Inferior parietal cortex (tissue), 1 donor: ENCODE measurements around the gene CHIT1.

Source experiments
- DNase-seq: peaks from one replicate; pipeline ENCODE4 v3.0.0-alpha.2; 2016; ENCODE audit errors: extremely low spot score

CHIT1 gene

GRCh38 chr1:203188686-203189232 is 40.7 kb downstream of the CHIT1 start:
- no peak for DNase-seq

- no peak for DNase-seq
These were observed 41.7 kb downstream of the CHIT1 start for GRCh38 chr1:203187689-203188264.

GRCh38 chr1:203187304-203187685 is 42.2 kb downstream of the CHIT1 start:
- no peak for DNase-seq

- DNase-seq: peak; percentile 49
These were observed 42.8 kb downstream of the CHIT1 start, which contains the start of gene CHI3L1 for GRCh38 chr1:203186446-203187303. Gene CHI3L1 (minus strand): TSS chr1:203186704. CDS start chr1:203186623, 81 bp downstream.

DNA sequence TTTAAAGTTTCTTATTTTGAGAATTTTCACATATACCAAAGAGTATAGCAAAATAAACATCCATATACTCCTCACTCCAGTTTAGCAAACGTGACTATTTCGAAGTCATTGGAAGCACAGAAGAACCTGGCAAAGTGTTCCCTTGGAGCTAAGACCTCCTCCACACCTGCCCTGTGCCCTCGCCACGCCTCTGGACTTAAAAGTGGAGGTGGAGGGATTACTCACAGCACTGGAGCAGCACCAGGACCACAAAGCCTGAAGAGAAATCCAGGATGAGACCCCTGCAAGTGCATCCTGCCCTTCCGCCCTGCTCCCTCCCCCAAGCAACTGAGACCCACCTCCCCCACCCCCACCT is 43.4 kb downstream of the CHIT1 start:
- no peak for DNase-seq

DNA sequence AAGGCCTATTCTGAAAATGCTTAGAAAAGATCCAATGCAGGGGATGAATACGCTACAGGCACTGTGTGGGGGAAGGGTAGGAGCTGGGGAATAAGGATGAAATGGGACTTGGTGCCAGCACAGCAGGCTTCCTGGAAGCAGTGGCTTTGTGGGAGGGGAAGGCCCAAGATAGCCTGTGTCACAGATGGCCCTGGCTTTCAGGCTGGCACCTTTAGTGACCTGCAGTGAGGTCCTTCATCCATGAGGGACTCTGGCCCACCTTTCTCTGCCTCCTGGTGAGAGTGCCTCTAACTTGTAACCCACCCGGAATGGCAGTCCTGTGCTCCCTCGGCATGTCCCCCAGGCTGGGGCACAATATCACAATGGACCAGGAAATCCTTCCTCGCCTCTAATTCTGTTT is 43.9 kb downstream of the CHIT1 start:
- DNase-seq: no peak

GRCh38 chr1:203185061-203185461 is 44.4 kb downstream of the CHIT1 start:
- DNase-seq: no peak

DNA sequence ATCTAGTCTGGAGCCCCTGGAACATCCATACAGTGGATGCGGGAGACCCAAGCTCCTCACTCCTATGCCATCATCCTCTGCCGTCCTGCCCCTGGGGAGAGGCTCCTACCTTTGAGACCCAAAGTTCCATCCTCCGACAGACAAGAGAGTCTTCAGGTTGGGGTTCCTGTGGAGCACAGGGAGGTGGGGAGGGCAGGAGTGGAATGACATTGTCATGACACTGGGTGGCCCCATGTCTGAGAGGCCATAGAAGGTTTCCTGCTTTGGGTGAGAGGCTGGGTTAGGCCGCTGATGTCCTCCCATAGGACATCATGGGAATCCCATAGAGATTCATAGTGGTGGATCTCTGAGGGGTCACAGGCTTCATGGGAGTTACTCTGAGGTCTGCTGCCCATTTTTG is 45.0 kb downstream of the CHIT1 start:
- DNase-seq: no peak

GRCh38 chr1:203183828-203184227 is 45.6 kb downstream of the CHIT1 start:
- no peak for DNase-seq

DNA sequence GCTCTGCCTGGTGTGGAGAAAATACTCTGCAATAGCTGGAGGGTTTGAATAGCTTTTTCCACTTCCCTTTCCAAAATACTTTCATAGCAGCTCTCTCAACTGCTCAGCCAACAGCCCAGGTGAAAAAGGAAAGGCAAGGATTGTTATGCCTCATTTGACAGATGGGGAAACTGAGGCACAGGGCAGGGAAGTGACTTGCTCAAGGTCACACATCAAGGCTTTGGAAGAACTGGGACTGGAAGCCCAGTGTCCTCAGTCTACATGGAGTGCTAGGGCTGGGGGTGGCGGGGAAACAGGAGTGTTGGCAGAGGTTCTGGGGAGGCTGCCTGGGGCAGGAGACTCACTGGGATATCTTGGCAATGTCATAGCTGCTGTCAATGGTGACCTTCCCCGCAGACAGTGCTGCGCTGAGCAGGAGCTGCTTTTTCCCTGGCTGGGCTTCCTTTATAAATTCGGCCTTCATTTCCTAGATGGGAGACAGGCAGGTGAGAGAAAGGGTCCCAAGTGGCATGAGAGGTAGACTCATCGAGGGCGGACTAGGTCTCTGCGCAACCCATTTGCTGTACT is 47.0 kb downstream of the CHIT1 start:
- DNase-seq: no peak

- DNase-seq: no peak
These were observed 47.7 kb downstream of the CHIT1 start for GRCh38 chr1:203181586-203182386.

DNA sequence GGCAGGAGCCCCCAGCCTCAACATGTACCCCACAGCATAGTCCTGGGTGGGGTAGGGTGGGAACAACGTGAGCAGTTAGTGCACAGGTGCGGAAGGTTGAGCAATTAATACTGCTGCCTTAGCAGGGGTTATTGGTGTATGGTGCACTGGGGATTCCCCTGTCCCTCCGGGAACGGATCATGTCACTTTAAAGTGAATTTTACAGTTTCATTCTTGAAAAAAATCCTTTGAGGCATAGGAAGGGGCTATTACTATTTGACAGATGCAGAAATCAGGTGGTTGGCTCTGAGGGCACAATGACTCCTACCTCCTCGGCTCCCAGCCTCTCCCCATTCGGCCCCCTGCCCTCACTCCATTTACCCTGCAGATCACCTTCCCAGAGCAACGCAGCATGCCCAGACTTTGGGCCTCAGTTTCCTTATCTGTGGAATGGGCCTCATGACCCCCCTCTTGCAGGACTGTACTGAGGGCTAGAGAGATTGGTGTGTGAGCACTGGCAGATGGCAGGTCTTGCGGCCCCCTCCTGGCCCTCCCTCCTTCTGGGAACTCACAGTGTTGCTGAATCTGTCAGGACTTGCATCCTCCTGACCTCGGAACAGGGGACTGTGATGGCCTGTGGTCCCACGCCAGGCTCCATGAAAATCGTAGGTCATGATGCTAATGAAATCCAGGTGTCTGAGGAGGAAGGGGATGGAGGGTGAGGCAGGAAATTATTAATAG is 48.7 kb downstream of the CHIT1 start:
- DNase-seq: no peak

GRCh38 chr1:203179667-203180005 is 49.8 kb downstream of the CHIT1 start:
- DNase-seq: no peak

DNA sequence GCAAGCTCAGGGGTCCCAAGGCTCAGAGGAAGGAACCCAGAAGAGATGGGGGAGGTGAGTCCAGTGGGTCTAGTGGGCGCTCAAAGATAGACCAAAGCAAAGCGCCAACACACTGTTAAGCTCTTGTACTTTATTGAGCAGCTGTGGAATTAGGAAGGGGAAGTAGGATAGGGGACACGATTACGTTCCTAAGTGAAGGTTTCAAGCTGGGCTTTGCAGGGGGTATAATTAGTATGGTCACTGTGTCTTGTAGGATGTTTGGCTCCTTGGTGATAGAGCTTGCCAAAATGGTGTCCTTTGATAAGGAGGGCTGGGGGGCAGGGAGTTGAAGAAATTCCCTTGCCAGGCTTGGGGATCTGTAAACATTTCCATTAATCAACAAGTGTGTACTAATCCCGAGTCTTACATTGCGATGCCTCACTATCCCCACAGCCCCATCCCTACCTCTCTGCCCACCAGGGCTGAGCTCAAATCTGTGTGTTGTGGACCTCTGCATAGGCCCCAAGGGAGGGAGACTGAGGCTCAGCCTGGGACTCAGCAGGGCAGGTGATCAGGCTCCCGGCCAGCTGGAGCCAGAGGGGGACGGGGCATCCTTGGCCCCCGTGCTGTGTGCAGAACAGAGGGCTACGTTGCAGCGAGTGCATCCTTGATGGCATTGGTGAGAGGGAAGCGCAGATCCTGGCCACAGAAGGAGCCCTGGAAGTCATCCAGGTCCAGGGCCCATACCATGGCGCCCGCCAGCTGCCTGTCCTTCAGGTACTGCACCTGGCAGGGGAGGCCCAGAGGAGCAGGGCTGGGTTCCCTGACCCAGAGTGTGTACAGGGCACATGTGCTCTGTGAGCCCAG is 50.4 kb downstream of the CHIT1 start:
- DNase-seq: no peak

- DNase-seq: no peak
These were observed 51.4 kb downstream of the CHIT1 start for GRCh38 chr1:203178083-203178482.

GRCh38 chr1:203177470-203178039 is 51.9 kb downstream of the CHIT1 start:
- DNase-seq: no peak

DNA sequence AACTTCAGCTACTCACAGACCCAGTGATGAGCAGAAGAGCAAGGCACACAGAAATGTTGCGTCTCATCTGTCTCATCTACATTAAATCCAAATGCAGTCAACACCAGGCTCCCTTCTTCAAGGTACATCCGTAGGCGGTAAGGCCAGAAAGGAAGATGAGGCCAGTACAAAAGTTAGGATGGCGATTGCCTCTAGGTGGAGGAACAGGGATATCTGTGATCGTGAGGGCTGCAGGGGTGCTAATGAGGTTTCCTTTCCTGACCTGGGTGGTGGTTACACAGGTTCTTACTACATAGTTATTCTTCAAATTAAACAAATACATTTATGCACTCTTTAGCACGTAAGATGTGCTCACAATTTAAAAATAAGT is 52.5 kb downstream of the CHIT1 start:
- DNase-seq: no peak

DNA sequence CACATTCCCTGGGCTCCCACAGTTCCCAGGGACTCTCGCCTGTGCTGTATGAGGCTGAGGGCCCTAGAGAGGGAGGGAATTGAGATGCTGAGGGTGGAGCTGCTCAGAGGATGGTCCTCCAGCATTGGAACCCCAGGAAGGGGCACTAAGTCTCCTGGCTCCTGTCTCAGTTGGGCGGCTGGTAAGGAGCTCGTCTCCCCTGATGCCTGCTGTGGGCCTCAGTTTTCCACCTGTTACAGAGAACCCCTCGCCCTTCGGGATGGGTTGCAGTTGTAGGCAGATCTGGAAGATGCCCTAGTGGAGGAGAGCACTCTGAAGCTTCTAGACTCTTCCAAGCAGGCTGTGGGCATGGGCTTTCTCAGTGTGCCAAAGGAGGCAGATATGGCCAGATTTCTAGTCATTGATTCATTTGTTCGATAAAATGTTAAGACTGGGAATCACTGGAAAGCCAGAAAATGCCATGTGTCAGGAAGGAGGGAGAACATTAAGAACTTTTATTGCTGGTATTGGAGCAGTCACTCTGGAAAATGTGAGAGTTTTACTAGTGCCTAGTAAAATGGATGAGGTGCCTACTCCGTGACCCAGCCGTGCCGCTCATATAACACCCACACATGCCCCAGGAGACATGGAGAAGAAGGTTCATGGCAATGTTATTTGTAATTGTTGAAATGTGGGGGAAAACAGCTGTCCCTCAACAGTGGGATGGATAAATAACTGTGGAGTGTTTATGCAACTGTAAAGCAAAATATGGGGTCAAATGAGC is 53.0 kb downstream of the CHIT1 start:
- no peak for DNase-seq

GRCh38 chr1:203175827-203176241 is 53.6 kb downstream of the CHIT1 start:
- no peak for DNase-seq
